SU-DHL-6 (cell line): ENCODE results near the gene UBE2D4.

Experiments used
- EZH2phosphoT487 ChIP-seq: fragments of 200-600 bp; sonication (generic), shearing (Covaris generic); conservative IDR thresholded peaks from 2 replicates; pipeline ENCODE4 v1.6.1; 2018; ENCODE audit warnings: mild to moderate bottlenecking, antibody characterized with exemption, low read length, moderate library complexity, mixed read lengths
- TF ChIP-seq, protein P1 (sequence below): fragments of 200-600 bp; sonication (generic); IDR thresholded peaks from one replicate; pipeline ENCODE4 v1.5.1; 2017; ENCODE audit warnings: antibody characterized with exemption, mild to moderate bottlenecking, low read length, moderate library complexity; ENCODE audit not compliant: insufficient read depth, poor library complexity, severe bottlenecking

DNA sequence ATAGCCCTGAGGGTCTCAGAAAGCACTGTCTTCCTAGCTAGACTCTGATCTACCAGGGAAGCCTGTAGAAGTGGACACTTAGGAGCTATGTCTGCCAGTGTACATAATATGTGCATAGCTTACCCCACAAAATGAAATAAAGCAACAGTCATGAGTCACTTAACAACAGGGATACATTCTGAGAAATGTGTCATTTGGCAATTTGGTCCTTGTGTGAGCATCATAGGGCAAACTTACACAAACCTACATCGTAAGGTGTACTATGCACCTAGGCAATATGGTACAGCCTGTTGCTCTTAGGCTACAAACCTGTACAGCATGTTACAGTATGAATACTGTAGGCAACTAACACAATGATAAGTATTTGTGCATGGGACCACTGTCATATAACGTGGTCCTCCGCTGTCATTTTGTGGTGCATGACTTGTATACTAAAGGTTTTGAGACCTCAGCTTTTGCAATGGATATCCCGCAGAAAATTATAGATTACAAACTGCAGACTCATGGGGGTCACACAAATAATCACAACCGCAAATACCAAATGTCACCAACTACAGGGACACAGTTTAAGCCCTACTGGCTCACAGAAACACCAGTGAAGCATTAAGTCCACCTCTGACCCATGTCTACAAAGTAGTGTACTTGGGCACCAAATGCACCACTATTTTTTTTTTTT, 21.6 kb upstream of the UBE2D4 start:
- TF ChIP-seq, protein P1, sequence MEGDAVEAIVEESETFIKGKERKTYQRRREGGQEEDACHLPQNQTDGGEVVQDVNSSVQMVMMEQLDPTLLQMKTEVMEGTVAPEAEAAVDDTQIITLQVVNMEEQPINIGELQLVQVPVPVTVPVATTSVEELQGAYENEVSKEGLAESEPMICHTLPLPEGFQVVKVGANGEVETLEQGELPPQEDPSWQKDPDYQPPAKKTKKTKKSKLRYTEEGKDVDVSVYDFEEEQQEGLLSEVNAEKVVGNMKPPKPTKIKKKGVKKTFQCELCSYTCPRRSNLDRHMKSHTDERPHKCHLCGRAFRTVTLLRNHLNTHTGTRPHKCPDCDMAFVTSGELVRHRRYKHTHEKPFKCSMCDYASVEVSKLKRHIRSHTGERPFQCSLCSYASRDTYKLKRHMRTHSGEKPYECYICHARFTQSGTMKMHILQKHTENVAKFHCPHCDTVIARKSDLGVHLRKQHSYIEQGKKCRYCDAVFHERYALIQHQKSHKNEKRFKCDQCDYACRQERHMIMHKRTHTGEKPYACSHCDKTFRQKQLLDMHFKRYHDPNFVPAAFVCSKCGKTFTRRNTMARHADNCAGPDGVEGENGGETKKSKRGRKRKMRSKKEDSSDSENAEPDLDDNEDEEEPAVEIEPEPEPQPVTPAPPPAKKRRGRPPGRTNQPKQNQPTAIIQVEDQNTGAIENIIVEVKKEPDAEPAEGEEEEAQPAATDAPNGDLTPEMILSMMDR: no peak
- TF ChIP-seq EZH2phosphoT487: no peak
